ENCODE measurements around the gene USP6NL. TPM values are rescaled to one million over a fixed set of nuclear protein-coding genes. Genes with fewer than 3 reads are reported as not detected.
A peak's percentile ranks its signal among the peaks of the same experiment; 100 is the strongest.

USP6NL gene
- total RNA-seq, 3 donors from 2014 or later: 14.6 to 20.0 (median 19.8) TPM

GRCh38 chr10:11557513-11557912, 53.9 kb downstream of the USP6NL start:
- no peaks in the 10 kb centered on the region for H3K9me3 ChIP-seq
- peaks cover 8% of the 10 kb centered on the region for H3K4me1 ChIP-seq (ENCODE audit: low read depth)
- ATAC-seq (peak; percentile 37), DNase-seq (no peak)
- H3K4me3 ChIP-seq: no peak overlapping the region
- H3K36me3 ChIP-seq (ENCODE audit: low read depth): no peaks in the 10 kb centered on the region
- TF ChIP-seq, protein P1, sequence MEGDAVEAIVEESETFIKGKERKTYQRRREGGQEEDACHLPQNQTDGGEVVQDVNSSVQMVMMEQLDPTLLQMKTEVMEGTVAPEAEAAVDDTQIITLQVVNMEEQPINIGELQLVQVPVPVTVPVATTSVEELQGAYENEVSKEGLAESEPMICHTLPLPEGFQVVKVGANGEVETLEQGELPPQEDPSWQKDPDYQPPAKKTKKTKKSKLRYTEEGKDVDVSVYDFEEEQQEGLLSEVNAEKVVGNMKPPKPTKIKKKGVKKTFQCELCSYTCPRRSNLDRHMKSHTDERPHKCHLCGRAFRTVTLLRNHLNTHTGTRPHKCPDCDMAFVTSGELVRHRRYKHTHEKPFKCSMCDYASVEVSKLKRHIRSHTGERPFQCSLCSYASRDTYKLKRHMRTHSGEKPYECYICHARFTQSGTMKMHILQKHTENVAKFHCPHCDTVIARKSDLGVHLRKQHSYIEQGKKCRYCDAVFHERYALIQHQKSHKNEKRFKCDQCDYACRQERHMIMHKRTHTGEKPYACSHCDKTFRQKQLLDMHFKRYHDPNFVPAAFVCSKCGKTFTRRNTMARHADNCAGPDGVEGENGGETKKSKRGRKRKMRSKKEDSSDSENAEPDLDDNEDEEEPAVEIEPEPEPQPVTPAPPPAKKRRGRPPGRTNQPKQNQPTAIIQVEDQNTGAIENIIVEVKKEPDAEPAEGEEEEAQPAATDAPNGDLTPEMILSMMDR (IDR thresholded peaks at IDR 0.05): no peak
- intact Hi-C loops (cut with DNase I, micrococcal nuclease): no loop called here

- intact Hi-C loops (cut with DNase I, micrococcal nuclease): no loop called here
- Histone ChIP-seq H3K9me3 (no peaks in the 10 kb centered on the region), H3K4me3 (no peak overlapping the region), H3K36me3 (ENCODE audit: low read depth) (no peaks in the 10 kb centered on the region), H3K4me1 (ENCODE audit: low read depth) (peaks cover 13% of the 10 kb centered on the region)
- DNase-seq (no peak), ATAC-seq (no peak)
- TF ChIP-seq, protein P1 (IDR thresholded peaks at IDR 0.05): no peak
These were observed 55.9 kb downstream of the USP6NL start for GRCh38 chr10:11555556-11555955.

DNA sequence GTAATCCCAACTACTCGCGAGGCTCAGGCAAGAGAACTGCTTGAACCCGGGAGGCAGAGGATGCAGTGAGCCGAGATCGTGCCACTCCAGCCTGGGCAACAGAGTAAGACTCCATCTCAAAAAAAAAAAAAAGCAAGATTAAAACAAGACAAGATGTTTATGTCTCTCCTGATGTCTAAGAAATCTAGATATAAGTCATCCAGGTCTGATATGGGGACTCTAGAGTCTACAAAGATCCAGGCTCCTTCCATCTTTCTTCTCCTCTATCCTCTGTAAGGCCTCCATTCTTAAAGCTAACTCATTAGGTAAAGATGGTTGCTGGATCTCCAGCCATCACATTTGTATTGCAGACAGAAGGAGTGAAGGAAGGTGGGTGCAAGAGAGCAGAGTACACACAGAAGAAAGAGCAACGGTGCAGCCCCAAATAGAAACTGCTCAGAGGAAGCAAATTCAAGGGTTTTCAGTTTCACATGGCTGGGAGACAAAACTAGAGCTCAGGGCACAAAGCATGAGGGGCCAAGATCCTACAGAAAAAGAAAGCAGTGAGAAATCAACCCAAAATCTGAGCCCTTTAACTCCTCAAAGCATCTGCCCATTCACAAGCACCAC, 57.6 kb downstream of the USP6NL start:
- no peak overlapping the region for H3K4me3 ChIP-seq
- intact Hi-C loops (cut with DNase I, micrococcal nuclease): no loop called here
- DNase-seq: no peak
- H3K9me3 ChIP-seq: no peaks in the 10 kb centered on the region
- H3K36me3 ChIP-seq (ENCODE audit: low read depth): no peaks in the 10 kb centered on the region
- TF ChIP-seq, protein P1 (IDR thresholded peaks at IDR 0.05): no peak
- H3K4me1 ChIP-seq (ENCODE audit: low read depth): peaks cover 8% of the 10 kb centered on the region
- peak; percentile 59 for ATAC-seq

DNA sequence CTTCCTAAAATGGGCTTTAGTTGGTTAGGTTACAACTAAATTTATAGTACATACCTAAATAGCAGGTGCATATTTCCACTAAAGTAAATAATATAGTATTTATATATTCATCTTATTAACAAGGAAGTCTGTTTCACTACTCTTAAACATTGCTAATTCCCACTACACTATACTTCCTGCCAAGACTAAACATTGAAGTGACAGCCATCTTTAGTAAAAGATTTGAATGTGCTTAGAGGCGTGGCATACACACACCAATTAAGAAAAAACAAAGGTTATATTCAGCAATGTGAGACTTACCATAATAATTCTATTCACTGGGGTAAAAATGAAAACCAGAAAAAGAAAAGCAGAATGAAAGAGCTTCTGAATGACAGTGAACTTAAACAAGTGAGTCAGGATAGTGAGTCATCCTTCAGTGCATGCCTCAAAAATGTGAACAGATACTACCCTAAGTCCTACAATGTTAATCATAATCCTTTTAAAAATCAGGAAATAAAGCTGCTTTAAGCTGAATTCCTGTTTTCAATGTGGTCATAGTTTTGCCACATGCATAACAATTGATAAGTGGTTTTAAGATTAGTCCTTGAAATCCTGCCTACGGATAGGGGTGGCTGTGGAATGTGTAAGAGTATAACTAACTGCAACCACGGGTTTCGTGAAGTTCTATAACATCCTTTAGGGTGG, 59.4 kb downstream of the USP6NL start:
- Histone ChIP-seq H3K36me3 (ENCODE audit: low read depth) (no peaks in the 10 kb centered on the region), H3K9me3 (no peaks in the 10 kb centered on the region), H3K4me1 (ENCODE audit: low read depth) (peaks cover 8% of the 10 kb centered on the region), H3K4me3 (no peak overlapping the region)
- no peak for DNase-seq
- TF ChIP-seq, protein P1 (IDR thresholded peaks at IDR 0.05): no peak
- intact Hi-C loops (cut with DNase I, micrococcal nuclease): no loop called here
- ATAC-seq: peak; percentile 80

DNA sequence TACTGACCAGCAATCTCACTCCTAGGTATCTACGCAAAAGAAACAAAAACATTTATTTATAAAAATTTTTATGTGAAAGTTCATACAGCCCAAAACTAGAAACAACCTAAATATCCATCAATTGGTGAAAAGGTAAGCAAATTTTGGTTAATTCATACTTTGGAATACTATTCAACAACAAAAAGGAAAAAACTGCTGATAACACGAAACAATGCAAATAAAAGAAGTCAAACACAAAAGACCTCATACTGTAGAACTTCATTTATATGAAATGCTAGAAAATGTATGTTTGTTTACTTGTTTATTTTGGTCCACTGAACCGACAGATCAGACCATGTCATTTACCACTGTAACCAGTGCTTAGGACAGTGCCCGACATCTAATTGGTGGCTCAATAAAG, 60.3 kb downstream of the USP6NL start:
- TF ChIP-seq, protein P1 (IDR thresholded peaks at IDR 0.05): no peak
- no peaks in the 10 kb centered on the region for H3K36me3 ChIP-seq (ENCODE audit: low read depth)
- intact Hi-C loops (cut with DNase I, micrococcal nuclease): no loop called here
- peaks cover 8% of the 10 kb centered on the region for H3K4me1 ChIP-seq (ENCODE audit: low read depth)
- H3K9me3 ChIP-seq: no peaks in the 10 kb centered on the region
- DNase-seq (no peak), ATAC-seq (no peak)
- H3K4me3 ChIP-seq: no peak overlapping the region

Measured in mucosa of descending colon (tissue), 3 donors.